ENCODE data around the gene LRRC8B.

- TF ChIP-seq CTCF (IDR thresholded peaks at IDR 0.05; ENCODE audit: borderline replicate concordance, extremely low read depth, low read length, poor library complexity, severe bottlenecking) (peak; percentile 33), EZH2 (IDR thresholded peaks at IDR 0.05; ENCODE audit: borderline replicate concordance, low read depth, low read length, severe bottlenecking) (no peak)
Observed at GRCh38 chr1:89622895-89623294, 98.3 kb downstream of the LRRC8B start.

All from DND-41 (cell line).